Activated T-cell treated with anti-CD3 and anti-CD28 coated beads, Interleukin-2, amount 50 U/mL, for 1 hour (primary cell): Measurements from ENCODE around the gene C22orf23.
"Not testable (repeated sequence)": the region's sequence is repeated elsewhere in the genome, so short reads cannot be mapped to it uniquely, and the experiment has no call there.

Experiments
- DNase-seq: peaks from one replicate; pipeline ENCODE4 v3.0.0-alpha.2; 2020

Gene C22orf23

DNA sequence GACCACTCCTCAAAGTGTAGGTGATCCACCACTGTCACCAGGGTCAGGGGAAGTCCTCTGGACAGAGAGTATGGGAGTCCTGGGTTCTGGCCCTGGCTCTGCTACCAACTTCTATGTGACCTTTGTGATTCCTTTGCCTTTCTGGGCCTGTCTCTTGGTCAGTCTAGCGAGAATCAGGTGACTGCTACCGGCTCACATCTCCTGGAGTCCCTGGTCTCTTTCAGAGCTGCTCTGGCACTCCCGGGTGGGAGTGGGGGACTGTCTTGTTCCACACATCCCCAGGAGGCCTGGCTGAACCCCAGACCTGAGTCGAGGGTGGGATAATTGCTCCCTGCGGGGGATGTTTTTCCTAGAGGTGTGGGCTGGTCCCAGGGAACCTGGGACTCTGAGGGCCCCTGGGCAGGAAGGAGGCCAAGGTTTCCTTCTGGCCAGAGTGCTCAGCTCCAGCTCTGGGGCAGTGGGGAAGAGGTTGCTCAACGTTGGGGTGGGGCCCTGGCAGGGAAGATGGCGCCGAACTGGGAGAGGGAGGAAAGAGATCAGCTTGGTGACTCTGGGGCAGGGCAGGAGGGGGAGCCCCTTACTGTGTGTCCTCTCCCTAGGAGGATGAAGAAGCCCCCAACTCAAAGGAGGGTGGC, 28.9 kb upstream of the C22orf23 start:
- DNase-seq, result no peak

DNA sequence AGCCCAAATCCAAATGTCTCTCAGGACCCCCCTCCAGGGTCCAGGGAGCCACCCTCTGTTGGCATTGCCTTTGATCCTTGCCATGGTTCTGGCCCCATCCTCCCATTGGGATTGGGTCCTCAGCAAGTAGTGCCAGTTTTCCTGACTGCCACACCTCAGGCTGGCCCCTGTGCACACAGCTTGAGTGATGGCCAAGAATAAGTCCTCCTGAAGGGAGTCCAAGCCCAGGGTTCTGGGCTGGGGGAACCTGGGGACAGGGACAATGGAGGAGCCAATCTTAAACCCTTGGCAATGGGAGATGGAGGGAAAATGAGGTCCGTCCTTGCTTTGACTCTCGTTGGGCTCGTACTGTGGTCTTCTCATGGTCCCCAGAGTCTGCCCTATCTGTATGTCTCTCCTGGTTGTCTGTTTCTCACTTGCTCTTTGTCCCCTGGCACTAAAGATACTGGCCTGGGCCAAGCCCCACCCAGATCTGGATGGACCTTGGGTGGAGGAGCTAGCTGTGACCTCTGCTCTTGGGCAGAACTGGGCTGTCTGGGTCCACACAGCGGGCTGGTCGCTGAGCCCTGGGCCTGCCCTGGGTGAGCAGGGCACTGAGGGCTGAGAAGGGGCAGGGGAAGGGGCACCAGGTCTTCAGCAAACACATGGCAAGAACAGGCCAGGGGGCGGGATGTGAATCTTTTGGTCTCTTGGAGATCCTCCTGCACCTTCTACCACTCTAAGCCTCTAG, 28.0 kb upstream of the C22orf23 start:
- DNase-seq, result no peak

DNA sequence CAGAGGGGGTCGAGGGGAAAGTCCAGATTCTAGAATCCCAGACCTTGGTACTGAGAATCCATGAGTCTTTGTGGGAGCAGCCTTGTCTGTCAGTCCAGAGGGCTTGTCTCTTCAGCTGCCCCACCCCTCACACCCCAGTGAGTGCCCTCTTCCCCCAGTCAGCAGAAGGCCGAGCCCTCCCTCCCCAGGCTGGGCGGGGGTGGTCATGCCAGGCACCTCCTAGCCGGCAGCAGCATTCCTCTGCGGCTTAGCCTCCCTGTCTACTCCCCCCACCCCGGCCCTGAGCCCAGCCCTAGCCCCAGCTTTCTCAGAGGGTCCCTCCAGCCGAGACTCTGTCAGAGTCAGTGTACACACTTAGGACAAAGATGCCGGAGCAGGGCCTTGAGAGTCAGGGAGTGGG, 26.4 kb upstream of the C22orf23 start:
- no peak for DNase-seq

DNA sequence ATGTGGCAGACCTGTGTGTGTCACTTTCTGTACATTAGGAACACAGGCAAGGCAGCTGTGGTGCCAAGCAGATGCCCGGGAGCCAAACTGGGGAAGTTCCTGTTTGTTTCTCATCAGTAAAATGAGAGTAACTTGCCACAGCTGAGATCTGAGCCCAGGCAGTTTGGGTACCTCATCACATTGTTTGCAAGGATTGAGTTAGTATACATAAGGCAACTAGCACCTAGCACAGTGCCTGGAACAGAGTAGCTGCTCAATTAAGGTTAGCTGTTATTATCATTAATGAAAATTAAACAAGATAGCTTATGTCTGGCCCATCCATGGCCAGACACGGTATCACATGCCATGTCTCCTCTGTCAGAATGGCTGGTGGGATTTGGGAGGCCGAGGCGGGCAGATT, 23.1 kb upstream of the C22orf23 start:
- DNase-seq, result no peak

DNA sequence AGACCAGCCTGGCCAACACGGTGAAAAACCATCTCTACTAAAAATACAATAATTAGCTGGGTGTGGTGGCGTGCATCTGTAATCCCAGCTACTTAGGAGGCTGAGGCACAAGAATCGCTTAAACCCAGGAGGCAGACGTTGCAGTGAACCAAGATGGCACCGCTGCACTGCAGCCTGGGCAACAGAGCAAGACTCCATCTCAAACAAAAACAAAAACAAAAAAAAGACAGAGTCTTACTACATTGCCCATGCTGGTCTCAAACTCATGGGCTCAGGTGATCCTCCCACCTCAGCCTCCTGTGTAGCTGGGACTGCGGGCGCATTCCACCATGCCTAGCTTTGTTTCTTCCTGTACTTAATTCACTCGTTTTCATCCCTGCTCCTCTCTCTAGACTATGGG, 22.6 kb upstream of the C22orf23 start:
- DNase-seq, result not testable (repeated sequence)

DNA sequence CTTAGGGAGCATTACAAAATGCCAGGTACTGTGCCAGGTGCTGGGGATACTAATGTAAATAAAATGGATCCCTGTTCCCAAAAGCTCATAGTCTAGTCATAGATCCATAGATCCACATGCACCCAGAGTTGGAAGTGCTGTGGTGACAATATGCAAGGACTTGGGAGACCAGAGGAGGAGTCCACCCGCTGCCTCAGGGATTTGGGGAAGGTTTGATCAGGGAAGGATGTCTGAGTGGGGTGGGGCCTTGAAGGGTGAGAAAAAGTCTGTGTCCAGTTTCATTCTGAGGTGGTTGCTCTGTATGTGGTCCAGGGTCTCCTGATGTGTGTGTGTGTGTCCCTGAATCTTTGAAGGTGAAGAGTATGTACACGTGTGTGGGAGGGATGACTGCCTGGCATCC, 21.8 kb upstream of the C22orf23 start:
- DNase-seq, result no peak

DNA sequence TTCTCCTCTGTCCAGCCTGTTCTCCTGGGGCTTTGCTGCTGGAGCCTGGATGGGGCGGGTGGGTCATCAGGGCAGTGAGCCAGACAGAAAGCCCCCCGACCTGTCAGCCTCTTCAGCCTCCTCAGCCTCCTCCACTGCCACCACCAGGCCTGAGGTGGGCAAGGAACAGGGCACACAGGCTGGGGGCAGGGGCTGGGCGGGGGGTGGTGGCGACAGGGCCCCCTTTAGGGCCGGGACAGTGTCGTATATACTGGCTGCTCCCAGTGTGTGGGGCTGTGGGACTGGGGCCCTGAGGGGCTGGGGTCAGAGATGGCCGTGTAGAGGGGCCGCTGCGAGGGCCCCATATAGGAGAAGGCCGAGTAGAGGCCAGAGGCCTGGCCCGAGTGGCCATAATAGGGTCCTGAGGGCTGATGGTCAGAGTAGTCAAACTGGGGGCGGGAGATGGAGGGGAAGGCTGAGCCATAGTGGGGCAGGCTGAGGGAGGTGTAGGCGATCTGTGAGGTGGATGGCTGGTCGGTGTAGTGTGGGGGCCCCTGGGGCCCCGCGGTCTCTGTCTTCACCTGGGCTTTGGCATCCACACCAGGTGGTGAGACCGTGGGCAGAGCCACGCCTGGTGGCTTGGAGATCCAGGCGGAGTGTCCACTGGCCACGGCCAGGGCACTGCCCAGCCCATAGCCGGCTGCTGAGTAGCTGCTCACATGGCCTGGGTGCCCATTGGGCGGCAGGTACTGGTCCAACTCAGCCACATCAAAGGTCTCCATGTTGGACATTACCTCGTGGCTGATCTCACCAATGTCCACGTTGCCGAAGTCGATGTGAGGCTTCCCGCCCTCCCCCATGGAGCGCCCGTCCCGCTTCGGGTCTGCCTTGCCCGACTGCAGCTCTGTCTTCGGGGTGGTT, 20.1 kb upstream of the C22orf23 start:
- DNase-seq, result no peak

DNA sequence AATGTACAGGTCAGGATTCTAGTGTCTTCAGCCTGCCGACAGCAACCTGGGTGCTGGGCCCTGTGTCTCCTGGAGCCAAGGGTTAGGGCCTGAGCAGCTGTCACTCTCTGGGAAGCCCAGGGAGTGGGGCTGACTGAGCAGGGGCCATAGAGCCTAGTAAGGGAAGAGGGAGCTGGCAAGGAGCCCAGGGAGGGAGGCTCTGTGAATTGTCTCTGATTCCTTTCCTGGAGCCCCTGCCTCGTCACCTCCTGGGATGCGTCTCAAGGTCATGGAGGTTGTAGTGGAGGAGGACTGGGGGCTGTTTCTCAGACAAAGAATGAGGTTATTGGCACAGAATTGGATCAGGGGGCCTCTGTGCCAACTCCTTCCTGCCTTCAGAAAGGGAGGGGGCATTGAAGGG, 19.1 kb upstream of the C22orf23 start:
- DNase-seq, result no peak

DNA sequence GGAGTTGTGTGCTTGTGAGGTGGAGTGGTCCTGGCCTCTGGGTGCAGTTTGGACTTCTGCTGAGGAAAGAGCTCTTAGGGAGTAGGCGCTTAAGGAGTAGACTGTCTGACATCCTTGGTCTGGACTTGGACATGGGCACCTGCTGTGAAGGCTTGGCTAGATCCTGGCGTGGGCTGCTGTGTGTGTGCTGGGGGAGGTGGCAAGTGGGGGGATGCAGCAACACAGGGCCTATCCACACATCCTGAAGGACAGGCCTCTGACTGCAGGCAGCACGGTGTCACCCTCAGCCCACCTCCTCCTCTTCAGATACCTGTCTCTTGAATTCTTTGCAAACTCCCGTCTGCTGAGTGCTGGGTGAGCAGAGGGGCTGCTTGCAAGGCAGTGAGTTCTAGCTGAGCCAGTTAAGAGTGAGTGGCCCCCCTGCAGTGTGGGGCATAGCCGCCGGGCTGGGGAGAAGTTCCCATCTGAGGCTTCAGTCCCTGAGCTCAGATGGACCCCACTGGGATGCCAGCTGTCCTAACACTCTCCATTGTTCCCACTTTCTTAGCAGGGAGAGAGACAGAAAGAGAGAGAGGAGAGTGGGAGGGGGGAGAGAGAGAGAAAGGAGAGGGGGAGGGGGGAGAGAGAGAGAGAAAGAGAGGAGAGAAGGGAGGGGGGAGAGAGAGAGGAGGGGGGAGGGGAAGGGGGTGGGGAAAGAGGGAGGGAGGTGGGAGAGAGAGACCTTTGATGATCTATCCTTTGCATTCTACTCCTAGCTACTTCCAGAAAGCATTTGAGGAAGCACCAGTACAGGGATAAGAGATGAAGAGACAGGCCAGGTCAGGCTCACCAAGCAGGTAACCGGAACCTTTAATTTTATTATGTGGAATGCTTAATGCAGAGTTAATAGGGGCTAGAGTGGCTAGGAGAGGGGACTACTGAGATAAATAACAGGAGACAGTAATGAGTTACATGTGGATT, 18.4 kb upstream of the C22orf23 start:
- no peak for DNase-seq

DNA sequence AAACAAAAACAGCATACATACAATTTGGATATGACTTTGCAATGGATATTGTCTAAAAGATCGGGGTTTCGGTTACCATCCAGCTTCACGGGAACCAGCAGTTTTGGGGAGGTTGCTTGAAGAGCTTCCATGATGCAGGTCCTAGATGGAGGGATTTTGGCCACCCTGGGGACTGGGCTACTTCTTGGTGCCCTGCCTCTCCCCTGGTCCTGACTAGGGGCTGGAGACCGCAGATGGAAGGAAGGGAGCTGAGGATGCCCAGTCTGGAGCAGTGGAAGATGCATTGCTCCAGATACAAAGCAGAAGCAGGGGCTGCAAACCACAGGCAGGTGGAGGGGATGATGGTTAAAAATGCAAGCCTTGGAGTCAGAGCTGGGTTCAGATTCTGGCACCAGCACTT, 17.5 kb upstream of the C22orf23 start:
- no peak for DNase-seq

DNA sequence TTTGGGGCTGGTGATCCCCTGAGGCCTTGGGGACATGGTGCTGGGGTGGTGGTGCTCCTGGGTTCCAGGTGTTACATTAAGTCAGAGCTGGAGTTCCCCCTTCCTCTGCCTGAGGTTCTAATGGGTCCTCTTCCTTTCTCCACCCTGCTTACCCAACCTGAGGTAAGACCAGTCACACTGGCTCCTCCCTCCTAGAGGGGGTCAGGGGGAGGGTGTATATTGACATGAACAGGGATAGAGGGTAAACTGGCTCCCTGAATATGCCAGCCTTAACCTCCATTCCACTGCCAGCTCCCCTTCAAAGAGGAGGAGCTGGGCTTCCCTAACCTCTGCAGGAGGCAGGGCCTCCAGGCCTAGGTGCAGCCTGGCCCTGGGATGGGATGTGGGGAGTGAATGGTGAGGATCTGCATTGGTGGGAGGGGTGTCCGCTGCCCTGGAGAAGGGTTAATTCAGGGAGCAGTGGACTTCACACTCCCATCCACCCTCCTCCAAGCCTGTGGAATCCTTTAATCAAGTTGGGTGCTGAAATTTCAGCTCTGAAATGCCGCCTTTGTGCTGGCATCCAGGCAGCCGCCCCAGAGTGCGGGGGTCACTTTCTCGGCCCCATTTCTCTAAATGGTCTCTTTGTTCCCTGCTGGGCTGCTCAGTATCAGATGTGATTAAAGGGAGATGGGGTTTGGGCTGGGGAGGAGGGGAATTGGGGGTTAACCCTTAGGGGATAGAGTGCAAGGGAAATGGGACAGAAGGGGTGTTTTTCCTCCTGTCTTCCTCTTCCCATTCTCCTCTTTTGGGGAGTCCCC, 15.3 kb upstream of the C22orf23 start:
- no peak for DNase-seq

DNA sequence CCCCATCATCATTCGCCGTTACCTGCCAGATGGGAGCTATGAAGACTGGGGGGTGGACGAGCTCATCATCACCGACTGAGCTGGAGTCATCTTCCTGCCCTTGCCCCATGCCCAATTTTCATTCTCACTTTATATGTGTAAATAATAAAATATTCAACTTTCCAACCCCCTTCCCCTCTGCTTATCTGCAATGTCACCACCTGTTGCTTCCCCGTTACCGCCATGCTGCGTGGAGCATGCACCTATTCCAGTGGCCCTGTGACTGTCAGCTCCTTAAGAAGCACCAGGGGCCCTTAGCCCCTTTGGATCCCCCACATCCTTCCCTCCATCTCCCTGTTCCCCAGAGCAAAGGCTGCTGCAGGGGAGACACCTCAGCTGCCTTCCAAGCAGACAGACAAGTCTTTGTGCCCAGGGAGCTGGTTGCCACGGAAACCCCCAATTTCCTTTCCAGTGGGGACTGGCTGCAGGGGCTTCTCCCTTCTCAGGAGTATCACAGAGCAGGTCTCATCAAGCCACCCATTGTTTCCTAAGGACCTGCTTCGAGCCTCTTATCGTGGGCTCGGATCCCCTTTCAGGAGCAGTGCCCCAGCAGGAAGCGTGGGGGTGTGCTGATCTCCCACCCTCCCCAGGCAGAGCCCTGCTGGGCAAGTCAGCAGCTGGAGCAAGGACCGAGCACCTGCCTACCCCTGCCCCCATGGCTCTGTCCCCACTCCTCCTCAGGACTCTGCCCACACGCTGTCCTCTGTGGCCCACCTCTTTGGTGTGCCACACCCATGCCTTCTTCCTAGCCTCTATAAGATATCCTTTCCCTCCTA, 14.4 kb upstream of the C22orf23 start:
- no peak for DNase-seq

DNA sequence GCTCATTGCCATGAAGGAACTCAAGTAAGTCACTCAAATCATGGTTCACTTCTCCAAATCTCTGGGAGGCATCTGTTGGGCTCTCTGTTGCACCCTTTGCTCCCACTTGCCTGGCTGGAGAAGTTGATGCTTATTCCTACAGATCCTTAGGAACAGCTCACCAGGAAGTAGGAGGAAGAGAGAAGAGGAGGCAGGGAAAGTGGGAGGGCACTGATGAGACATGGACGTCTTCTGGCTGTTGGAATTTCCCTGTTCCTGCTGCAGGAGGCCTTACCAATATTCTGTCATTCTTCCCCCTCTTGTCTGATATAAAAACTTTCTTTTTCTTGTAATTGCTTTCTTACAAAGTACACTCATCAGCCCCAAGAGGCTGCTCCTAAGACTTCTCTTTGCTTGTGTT, 13.7 kb upstream of the C22orf23 start:
- no peak for DNase-seq

DNA sequence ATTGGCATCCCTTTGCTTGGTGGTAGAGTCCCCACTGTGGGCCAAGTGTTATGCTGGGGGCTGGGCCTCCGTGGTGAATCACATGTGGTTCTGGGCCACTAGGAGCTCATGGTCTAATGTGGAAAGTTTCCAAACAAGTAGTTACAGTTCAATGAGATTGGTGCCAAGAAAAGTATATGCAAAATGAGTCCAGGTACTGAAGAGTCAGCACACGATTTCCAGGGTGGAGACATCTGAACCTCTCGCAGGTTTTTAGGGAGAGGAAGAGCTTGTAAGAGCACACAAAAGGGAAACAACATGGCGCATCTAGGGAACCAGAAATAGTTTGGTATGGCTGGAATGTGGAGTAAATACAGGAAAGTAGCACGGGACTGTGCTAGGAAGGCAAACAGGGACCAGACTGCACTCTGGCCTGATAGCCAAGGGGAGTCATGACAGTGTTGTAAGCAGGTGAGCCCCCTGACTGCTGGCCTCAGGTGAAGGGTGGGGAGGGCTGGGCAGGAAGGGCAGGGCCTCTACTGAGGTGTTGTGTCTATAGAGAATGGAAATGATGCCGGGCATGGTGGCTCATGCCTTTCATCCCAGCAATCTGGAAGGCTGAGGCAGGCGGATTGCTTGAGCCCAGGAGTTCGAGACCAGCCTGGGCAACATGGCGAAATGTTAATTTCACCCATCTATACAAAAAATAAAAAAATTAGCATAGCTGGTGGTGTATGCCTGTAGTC, 12.7 kb upstream of the C22orf23 start:
- no peak for DNase-seq

DNA sequence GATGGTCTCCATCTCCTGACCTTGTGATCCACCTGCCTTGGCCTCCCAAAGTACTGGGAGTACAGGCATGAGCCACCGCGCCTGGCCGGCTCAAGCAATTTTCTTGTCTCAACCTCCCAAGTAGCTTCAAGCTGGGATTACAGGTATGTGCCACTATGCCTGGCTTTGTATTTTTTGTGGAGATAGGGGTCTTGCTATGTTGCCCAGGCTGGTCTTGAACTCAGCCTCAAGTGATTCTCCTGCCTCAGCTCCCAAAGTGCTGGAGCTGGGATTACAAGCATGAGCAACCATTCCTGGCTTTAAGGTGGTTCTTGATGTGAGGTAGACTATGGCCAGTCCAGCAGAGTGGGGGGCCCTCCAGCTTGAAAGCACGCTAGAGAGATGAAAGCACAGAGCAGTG, 7.7 kb upstream of the C22orf23 start:
- DNase-seq, result no peak

DNA sequence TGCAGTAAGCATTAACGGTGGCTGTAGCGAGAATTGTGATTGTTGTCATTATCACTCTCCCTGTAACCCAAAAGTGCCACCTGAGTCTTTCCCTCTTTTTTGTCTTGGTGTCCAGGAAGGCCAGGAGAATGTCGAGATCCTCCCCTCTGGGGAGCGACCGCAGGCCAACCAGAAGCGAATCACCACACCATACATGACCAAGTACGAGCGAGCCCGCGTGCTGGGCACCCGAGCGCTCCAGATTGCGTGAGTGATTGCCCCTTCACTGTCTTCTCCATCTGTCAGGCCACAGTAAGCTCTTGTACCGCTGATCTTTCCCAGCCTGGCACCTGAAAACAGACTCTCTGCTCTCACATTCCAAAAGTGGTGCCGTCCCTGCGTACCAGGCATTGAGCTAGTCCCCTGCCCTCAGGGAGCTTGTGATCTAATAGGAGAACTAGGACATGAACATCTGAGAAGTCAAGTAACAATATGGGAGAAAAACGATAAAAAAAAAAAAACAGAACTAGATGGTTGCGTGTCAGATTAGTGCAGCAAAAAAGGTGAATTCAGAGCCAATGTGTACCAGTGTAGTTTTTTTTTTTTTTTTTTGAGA, 5.9 kb upstream of the C22orf23 start:
- no peak for DNase-seq

DNA sequence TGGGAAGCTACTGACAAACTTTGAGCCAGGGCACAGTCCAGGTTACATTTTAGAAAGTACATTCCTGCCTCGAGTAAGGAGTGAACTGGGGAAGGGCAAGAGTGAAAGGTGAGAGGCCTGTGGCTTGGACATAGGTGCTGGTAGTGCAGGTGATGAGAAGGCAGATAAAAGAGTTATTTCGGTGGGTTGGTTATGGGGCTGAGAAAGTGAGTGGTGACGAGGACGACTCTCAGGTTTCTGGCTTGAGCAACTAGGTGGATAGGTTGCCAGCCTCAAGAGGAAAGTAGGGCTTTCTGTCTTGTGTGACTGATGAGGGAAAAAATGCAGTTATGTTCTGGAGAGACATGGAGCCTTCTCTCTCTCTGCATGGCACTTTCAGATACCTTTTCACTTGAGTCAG, 3.8 kb upstream of the C22orf23 start:
- DNase-seq, result no peak

DNA sequence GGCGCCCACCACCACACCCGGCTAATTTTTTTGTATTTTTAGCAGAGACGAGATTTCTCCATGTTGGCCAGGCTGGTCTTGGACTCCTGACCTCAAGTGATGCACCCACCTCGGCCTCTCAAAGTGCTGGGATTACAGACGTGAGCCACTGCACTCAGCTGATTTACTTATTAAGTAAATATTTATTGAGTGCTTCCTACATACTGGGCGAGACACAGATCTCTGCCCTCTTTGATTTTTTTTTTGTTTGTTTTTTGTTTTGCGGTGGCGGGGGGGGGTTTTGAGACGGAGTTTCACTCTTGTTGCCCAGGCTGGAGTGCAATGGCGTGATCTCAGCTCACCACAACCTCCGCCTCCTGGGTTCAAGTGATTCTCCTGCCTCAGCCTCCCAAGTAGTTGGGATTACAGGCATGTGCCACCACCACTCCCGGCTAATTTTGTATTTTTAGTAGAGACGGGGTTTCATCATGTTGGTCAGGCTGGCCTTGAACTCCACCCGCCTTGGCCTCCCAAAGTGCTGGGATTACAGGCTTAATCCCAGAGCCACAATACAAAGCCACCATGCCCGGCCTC, 2.5 kb upstream of the C22orf23 start:
- not testable (repeated sequence) for DNase-seq

DNA sequence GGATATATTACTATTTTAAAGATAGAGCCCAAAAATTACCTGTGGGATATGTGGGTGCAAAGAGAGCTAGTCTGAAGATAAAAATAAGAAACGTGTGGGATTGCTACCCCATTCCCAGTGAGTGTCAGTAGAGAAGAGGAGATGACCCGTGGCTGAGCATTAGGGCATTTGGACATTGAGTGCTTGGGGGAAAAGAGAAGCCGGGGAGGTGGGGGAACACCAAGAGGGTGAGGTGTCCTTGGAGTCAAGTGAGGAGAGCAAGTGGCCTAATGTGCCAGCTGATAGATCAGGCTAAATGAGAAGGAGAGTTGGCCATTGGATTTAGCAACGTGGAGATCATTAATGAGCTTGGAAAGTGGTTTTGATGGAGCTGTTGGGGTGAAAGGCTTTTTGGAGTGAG, 1.3 kb upstream of the C22orf23 start:
- DNase-seq, result no peak
